Stimulated activated CD4-positive, alpha-beta T cell treated with anti-CD3 and anti-CD28 coated beads, Interleukin-2, amount 100 ng/mL, for 4 hours (primary cell): ENCODE results near the gene ZC3H12C.
"Not testable (repeated sequence)": the region's sequence is repeated elsewhere in the genome, so short reads cannot be mapped to it uniquely, and the experiment has no call there.

Experiments
- DNase-seq: peaks from one replicate; pipeline ENCODE4 v3.0.0-alpha.2; 2020; ENCODE audit warnings: low read depth

Gene ZC3H12C

DNA sequence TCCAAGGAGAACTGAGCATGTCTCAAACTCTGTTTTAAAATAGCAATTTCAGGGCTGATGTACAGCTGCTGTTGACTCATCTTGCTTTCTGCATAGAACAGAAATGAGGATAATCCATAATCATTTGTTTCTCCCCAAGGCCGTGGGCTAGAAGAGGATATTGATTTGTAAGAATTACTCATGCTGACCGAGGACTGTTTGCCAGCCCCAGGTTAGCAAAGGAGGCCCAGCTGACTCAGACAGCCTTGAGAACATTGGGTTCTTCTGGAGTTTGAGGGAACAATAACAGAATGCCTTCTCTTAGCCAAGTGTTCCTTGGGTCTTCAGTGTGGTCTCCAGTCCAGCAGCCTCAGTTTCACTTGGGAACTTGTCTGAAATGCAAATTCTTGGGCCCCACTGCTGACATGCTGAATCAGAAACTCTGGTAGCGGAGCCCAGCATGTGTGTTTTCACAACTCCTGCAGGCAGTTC, 92.0 kb downstream of the ZC3H12C start:
- no peak for DNase-seq

DNA sequence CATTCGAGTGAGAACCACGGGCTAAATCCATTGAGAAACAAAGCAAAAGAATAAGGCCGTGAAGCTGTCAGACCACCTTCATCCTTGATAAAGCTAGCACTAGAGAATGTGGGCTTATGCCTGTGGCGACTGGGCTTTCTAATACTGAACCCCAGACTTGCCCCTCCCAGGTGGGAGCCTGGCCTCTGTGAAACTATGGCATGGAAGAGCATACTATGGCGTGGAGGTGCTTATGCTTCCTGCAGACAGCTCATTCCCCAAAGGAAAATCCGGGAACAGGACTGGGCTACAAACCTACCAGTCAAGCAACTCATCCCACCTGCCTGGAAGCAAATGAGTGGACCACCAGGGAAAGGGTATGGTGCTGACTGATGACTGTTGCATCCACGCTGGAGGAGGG, 92.4 kb downstream of the ZC3H12C start:
- no peak for DNase-seq

DNA sequence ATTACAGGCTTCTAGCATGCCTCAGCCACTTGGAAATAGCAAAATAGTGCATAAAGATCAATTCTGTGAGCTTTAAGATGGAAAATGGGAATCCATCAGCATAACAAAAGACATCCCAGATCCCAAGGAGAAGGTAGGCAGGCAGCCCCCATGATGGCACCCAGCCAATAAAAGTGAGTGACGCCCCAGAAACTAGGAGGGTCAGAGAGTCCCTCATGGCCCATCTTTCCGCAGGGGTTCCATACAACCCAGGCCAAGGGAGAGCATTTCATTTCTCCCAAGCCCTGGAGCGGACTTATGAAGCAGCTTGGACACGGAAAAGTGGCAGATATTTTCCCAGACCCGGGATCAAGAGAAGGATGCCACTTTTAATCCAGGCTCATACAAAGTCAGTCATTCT, 93.3 kb downstream of the ZC3H12C start:
- no peak for DNase-seq

DNA sequence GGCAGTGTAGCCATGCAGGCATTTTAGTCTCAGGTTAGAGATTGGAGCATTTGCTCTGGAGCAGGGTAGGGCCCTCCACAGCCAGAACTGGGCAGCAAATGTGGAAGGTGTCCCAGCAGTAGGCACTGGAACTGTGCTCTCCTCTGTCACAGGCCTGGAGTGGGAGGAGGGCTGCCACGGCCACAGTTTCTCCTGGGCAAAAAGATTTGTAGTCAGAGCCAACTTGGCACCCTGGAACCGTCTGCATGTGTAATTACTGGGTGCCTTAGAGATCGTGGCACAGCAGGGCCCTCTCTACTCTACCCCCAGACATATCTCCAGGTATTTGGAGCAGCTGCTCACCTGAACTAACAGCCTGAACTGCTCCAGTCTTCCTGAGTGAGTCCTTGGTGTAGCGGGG, 93.7 kb downstream of the ZC3H12C start:
- no peak for DNase-seq

DNA sequence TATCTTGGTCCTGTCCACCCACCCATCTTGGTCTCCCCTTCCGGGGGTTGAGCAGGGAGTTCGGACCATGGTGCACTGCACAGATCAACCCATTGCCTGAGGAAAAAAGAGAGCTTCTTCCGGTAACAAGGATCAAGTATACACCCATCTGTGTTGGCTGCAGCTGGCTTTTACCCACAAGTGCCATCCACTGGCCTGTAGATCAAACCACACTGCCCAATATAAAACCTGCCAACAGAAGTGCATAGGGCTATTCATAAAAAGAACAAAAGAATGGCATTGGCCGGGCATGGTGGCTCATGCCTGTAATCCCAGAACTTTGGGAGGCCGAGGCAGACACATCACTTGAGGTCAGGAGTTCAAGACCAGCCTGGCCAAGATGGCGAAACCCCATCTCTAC, 94.5 kb downstream of the ZC3H12C start:
- no peak for DNase-seq

DNA sequence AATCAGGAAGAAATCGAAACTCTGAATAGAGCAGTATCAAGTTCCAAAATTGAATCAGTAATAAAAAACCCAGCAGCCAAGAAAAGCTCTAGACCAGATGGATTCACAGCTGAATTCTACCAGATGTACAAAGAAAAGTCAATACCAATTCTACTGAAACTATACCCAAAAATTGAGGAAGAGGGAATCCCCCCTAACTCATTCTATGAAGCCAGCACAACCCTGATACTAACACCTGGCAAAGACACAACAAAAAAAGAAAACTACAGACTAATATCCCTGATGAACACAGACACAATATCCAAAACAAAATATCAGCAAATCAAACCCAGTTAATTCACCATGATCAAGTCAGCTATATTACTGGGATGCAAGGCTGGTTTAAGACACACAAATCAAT, 97.7 kb downstream of the ZC3H12C start:
- DNase-seq, result no peak

DNA sequence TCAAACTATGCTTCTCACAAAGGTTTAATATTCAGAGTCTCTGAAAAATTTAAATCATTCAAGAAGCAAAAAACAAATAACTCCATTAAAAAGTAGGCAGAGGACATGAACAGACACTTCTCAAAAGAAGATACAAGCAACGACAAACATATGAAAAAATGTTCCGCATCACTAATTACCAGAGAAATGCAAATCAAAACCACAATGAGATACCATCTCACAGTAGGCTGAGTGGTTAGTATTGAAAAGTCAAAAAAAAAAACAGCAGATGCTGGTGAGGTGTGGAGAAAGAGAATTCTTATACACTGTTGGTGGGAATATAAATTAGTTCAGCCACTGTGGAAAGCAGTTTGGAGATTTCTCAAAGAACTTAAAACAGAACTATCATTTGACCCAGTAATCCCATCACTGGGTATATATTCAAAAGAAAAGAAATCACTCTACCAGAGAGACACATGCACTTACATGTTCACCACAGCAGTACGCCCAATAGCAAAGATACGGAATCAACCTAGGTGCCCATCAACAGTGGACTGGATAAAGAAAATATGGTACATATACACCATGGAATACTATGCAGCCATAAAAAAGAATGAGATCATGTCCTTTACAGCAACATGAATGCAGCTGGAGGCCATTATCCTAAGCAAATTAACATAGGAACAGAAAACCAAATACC, 99.6 kb downstream of the ZC3H12C start:
- not testable (repeated sequence) for DNase-seq

DNA sequence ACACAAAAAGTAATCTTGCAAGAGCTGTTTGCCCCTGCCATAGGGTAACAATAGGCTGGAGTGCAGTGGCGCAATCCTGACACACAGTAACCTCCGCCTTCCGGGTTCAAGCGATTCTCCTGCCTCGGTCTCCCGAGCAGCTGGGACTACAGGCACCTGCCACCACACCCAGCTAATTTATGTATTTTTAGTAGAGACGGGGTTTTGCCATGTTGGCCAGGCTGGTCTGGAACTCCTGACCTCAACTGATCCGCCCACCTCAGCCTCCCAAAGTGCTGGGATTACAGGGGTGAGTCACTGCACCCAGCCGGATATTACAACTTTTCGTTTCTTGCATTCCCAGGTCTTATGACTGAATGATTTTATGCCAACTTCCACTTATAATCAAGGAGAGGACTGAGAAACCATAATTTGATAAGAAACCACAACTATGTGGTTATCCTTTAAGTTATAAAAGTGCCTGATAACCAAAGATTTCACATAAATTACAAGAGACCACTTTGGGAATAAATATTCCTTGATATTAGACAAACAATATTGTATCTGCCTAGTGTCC, 101.1 kb downstream of the ZC3H12C start:
- DNase-seq, result not testable (repeated sequence)

DNA sequence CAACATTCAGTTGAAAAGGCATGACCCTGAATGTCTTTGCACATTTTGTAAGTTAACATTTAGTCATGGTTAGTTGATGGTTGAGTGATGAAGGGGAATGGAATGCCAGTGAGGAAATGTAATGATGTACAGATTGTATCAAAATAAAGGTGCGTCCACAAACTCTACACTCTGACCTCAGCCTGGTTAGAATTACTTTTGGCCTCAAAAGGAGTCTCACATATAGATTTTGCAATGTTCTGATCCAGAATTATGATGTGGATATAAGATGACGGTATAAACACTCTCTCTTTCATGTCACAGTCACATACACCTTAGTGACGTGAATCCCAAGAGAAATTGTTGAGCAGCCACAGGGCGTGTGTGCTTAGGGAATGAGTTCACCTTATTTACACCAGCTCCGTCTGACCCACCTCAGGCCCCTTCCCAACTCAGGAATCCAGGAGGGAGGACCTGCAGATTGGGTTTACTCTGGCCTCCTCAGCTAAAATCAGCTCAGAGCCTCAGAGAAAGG, 103.1 kb downstream of the ZC3H12C start:
- no peak for DNase-seq

DNA sequence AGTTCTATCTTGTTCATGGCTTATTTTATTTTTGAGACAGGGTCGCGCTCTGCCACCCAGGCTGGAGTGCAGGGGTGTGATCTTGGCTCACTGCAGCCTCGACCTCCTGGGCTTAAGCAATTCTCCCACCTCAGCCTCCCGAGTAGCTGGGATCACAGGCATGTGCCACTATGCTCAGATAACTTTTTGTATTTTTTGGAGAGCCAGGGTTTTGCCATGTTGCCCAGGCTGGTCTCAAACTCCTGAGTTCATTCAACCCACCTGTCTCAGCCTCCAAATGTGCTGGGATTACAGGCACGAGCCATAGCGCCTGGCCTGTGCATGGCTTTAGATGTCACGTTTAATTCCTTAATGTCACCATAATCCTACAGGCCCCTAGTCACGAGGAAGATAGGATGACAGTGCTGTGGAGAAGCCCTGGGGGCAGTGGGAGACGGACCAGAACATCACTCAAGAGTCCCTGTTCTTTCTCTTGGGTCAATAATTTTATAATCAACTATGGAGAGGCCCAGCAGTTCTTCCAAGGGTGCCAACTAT, 103.8 kb downstream of the ZC3H12C start:
- DNase-seq, result no peak

DNA sequence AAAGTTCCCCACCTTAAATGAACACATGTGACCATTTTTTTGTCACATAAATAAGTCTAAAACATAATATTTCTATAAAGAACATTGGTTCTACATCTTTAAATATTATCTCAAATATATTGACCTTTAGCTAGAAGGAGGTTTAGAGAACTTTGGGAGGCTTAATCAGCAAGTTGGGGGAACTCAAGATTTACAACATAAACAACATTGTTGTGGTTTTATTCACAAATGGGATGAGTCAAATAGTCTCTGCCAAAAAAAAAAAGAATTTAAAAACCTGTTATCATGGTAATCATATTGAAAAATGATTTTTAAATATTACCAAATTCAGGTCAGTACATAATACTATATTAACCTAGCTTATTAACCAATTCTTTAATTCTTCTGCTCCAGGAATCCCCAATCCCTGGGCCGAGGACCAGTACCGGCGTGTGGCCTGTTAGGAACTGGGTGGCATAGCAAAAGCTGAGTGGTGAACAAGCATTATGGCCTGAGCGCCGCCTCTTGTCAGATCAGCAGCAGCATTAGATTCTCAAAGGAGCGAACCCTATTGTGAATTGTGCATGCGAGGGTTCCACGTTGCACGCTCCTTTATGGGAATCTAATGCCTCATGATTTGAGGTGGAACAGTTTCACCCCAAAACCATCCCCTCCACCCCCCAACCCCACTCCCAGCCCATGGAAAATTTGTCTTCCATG, 105.0 kb downstream of the ZC3H12C start:
- DNase-seq, result no peak

DNA sequence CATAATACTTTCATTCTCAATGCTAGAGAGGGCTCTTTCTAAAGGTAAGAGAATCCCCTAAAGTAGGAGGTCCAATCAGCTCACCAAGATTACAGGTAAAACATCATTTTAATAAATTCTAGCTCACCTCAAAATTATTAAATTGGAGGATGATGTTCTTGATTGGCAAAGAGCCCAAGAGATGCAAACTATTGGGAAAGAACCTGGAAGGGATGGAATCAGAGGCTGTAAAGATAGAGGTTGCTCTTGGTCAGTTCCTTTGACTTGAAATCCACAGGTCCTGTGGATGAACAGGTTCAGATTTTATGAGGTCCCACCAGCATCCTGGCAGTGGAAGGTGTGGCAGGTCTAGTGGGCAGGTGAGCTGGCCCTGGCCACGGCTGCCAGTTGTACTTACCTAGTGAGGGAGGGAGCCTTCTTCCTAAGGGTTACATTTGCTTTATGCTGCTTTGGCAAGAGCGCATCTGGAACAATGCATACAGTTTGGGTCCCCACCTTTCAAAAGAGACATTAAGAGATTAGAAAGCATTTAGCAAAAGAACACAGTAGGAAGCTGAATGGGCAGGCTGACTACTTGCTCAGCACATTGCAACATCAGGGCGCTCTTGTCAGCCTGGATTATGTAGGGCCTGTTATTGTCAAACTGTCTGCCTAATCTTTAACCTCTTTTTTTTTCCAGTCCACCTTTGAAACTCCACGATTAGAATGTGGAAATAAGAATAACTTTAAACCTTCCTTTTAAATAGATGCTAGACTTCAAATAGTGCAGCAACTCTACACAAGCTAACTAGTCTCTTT, 106.2 kb downstream of the ZC3H12C start:
- DNase-seq, result no peak

DNA sequence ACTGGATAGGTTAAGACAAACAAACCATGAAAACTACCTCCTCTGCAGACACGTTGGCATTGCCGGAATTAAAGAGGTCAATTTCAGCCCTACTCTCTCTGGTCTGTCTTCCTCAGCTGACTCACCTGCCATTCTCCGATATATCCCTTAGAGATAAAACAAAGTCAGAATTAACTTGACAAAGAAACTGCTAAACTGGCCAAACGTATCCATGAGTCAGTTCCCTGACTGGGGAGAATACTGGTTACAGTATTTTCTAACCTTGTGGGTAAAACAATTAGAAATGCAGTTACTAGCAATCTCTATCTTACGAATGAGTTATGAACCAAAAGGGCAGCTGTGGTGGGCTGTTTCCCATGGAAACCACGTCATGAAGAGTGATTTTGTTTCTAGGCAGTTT, 107.0 kb downstream of the ZC3H12C start:
- DNase-seq, result no peak

DNA sequence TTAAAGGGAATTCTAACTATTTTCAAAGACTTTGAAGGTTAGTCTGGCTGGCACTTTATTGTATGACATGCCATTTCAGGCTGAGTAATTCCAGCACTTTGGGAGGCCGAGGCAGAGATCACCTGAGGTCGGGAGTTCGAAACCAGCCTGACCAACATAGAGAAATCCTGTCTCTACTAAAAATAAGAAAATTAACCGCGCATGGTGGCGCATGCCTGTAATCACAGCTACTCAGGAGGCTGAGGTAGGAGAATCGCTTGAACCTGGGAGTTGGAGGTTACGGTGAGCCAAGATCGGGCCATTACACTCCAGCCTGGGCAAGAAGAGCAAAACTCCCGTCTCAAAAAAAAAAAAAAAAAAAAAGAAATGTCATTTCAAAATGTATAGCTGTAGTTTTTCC, 107.6 kb downstream of the ZC3H12C start:
- DNase-seq, result no peak

DNA sequence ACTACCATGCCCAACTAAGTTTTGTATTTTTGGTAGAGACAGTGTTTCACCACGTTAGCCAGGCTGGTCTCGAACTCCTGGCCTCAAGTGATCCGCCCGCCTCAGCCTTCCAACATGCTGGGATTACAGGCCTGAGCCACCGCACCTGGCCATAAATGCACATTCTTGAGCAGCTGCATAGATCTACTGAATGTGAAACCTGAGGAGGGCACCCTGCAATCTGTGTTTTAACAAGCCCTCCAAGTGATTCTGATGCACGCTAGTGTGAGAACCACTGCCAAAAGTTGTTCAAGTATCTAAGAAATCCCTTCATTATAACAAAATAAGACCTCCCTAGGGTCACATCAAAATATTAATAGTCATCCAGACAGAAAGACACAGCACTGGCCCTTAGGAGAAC, 113.9 kb downstream of the ZC3H12C start:
- no peak for DNase-seq

DNA sequence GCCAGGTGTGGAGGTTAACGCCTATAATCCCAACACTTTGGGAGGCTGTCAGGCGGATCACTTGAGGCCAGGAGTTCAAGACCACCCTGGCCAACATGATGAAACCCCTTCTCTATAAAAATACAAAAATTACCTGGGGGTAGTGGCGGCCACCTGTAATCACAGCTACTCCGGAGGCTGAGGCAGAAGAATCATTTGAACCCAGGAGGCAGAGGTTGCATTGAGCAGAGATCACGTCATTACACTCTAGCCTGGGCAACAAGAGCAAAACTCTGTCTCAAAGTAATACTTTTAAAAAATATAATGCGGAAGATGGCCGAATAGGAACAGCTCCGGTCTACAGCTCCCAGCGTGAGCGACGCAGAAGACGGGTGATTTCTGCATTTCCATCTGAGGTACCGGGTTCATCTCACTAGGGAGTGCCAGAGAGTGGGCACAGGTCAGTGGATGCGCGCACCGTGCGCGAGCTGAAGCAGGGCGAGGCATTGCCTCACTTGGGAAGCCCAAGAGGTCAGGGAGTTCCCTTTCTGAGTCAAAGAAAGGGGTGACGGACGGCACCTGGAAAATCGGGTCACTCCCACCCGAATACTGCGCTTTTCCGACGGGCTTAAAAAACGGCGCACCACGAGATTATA, 115.6 kb downstream of the ZC3H12C start:
- not testable (repeated sequence) for DNase-seq

DNA sequence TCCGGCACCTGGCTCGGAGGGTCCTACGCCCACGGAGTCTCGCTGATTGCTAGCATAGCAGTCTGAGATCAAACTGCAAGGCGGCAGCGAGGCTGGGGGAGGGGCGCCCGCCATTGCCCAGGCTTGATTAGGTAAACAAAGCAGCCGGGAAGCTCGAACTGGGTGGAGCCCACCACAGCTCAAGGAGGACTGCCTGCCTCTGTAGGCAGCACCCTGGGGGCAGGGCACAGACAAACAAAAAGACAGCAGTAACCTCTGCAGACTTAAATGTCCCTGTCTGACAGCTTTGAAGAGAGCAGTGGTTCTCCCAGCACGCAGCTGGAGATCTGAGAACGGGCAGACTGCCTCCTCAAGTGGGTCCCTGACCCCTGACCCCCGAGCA, 116.1 kb downstream of the ZC3H12C start:
- DNase-seq, result not testable (repeated sequence)

DNA sequence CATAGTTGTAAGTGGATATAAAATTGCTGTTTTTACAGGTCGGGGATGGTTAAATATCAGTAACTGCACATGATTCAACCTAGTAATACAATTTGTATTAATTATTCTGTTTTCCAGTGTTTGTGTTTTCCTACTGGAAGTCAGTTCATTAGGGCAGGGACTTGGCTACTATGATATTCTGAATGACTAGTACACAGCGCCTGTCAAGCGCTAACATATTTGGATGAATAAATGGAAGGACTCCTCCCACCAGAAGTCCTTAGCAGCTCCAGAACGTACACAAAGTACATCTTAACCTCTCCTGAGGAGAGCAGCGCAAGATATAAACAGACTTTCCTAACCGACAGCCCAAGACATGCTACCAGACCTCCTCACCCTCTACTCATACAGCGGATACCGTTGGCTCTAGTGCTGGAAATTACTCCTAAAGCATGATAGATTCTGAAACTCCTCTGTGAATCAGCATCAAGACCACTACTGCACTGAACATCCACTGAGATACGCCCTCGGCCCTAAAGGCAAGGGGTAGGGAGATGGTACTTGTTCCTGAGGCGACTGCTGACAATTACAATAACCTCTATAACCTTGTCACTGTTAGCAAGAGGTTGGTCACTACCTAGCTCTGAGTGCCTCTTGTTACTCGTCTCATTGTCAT, 124.2 kb downstream of the ZC3H12C start:
- DNase-seq, result no peak

DNA sequence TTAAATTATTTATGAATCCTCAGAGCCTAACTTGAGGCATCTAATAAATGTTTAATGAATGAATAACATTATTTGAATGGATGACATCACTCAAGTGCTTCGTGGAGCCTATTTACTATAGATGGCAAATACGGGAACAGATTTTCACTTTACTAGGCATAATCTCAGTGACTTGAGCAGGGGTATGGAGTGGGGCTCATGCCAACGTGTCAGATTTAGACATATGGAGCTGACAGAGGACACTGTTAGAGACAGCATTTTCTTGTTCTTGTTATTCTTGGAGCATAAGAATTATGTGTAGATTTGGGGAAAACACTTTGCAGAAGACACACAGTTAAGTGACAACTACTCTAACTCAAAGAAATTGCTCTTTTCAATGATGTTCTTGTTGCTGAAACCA, 124.7 kb downstream of the ZC3H12C start:
- no peak for DNase-seq

DNA sequence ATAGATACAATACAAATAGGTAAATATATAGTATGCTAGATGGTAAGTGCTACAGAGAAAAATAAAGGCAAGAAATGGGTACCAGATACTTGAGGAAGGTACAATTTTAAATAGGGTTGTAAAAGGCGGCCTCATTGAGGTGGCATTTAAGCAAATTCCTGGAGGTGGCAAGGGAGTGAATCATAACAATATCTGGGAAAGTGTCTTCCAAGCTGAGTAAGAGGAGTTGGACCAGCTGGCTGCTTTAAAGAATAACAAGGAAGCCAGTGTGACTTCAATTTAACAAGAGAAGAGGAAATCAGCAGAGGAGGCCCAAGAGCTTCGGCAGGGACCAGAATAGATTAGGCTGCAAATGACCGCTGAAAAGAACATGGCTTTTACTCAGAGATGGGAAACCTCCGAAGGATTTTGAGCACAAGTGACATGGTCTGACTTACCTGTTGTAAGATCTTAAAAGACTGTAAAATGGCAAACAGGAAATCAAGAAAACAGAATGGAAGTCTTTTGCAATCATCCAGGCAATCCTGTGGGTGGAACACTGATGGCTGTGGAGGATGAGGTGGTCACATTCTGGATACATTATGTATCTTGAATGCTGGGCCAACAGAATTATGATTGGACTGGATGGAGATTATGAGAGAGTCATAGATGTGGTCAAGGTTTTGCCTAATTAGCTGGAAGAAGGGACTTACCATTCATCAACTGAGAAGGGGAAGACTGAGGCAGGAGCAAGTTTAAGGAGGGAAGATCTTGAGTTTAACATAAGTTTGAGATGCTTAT, 126.0 kb downstream of the ZC3H12C start:
- no peak for DNase-seq
